ENCODE measurements around the gene POLA2. TPM values are rescaled to one million over a fixed set of nuclear protein-coding genes. Genes with fewer than 3 reads are reported as not detected.
A peak's percentile ranks its signal among the peaks of the same experiment; 100 is the strongest.
"Not testable (repeated sequence)": the region's sequence is repeated elsewhere in the genome, so short reads cannot be mapped to it uniquely, and the experiment has no call there.

The POLA2 gene
- total RNA-seq, 2 experiments from 2014 or later: 42.0 to 51.1 TPM

- H3K9me3 Mint-ChIP-seq: no peaks in the 10 kb centered on the region
- ChIA-PET CTCF (interaction anchor here (0.7 to 10.5 kb wide), 40 partner anchors 8 to 634 kb away, joined by 3 to 172 read pairs (median 5); partner anchors contain the start of genes CAPN1, CDC42EP2, PCNX3 and POLA2), POLR2A (interaction anchor here (0.7 to 2.2 kb wide), 7 partner anchors 15 to 217 kb away, joined by 3 to 16 read pairs (median 3); partner anchors contain the start of genes CDC42EP2 and POLA2)
- DNase-seq: peak; percentile 82
- peaks cover 14% of the 10 kb centered on the region for H3K4me1 Mint-ChIP-seq
- H3K27me3 Mint-ChIP-seq: no peaks in the 10 kb centered on the region
- H3K36me3 Mint-ChIP-seq (ENCODE audit: low read depth): peaks cover 4% of the 10 kb centered on the region
- no peak overlapping the region for H3K27ac Mint-ChIP-seq
- H3K4me3 Mint-ChIP-seq: no peak overlapping the region
Observed at GRCh38 chr11:65329944-65330403, 68.2 kb downstream of the POLA2 start.

DNA sequence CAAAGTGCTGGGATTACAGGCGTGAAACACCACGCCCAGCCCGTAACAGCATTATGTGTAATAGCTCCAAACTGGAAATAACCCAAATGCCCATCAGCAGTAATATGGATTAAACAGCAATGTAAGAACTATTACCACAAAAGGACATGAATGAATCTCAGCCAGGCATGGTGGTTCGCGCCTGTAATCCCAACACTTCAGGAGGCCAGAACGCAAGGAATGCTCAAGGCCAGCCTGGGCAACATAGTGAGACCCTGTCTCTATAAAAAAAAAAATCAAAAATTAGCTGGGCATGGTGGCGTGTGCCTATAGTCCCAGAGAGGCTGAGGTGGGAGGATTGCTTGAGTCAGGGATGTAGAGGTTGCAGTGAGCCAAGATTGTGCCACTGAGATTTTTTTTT, 68.8 kb downstream of the POLA2 start:
- H3K27ac Mint-ChIP-seq: no peak overlapping the region
- peaks cover 19% of the 10 kb centered on the region for H3K4me1 Mint-ChIP-seq
- H3K36me3 Mint-ChIP-seq (ENCODE audit: low read depth): peaks cover 9% of the 10 kb centered on the region
- H3K9me3 Mint-ChIP-seq: no peaks in the 10 kb centered on the region
- no peaks in the 10 kb centered on the region for H3K27me3 Mint-ChIP-seq
- no peak overlapping the region for H3K4me3 Mint-ChIP-seq
- DNase-seq: no peak
- POLR2A ChIA-PET: interaction anchor here (0.7 to 2.2 kb wide), 5 partner anchors 15 to 68 kb away, joined by 3 to 16 read pairs (median 4); partner anchors contain the start of genes CDC42EP2 and POLA2
- CTCF ChIA-PET: interaction anchor here (0.7 to 10.5 kb wide), 31 partner anchors 8 to 633 kb away, joined by 3 to 172 read pairs (median 5); partner anchors contain the start of genes CAPN1, CDC42EP2, POLA2 and TM7SF2

DNA sequence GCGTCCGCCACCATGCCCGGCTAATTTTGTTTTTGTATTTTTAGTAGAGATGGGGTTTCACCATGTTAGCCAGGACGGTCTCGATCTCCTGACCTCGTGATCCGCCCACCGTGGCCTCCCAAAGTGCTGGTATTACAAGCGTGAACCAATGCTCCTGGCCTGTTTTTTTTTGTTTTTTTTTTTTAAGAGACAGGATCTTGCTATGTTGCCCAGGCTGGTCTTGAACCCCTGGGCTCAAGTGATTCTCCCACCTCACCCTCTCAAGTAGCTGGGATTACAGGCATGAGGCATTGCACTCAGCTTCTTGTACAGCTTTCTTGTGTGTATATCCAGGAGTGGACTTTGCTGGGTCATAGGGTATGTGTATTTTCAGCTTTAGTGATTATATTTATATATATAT, 70.8 kb downstream of the POLA2 start:
- H3K36me3 Mint-ChIP-seq (ENCODE audit: low read depth): peaks cover 11% of the 10 kb centered on the region
- not testable (repeated sequence) for H3K27me3 Mint-ChIP-seq, DNase-seq, H3K4me3 Mint-ChIP-seq, H3K27ac Mint-ChIP-seq, H3K9me3 Mint-ChIP-seq
- H3K4me1 Mint-ChIP-seq: peaks cover 22% of the 10 kb centered on the region
- ChIA-PET CTCF (interaction anchor here (0.6 to 10.5 kb wide), 11 partner anchors 12 to 188 kb away, joined by 3 to 172 read pairs (median 7); partner anchors contain the start of genes CAPN1, CDC42EP2 and POLA2), POLR2A (interaction anchor here (1.0 to 4.7 kb wide), 13 partner anchors 9 to 292 kb away, joined by 3 to 35 read pairs (median 7); partner anchors contain the start of genes CDC42EP2, FAU, FRMD8 and MALAT1)

DNA sequence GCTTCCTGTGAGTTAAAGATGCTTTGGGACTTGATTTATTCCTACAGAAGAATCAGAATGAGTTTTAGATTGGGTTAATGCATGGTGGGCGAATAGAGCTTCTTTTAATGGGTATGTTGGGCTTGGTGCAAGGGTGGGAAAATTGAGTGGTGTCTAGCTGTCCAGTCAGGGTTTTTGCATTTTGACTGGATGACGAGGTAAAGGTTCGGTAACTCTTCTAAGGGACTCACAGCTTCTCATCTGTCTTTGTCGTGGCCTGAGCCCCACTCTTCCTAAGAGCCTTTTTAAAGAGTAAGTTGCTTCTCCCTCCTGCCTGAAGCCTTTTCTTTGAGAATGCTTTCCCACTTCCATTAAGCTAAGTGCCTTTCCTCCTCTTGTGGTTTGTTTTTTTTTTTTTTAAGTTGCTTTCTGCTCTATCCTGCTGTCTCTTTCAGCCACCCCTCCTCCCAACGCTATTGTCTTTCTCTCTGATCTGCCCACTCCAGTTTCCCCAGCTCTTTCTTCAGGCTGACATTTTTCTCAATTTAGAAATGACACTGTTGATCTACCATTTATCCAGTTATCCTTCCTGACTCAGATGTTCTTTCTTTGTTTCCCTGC, 73.0 kb downstream of the POLA2 start:
- ChIA-PET POLR2A (interaction anchor here (0.8 to 4.7 kb wide), 14 partner anchors 9 to 251 kb away, joined by 3 to 35 read pairs (median 5); partner anchors contain the start of genes CDCA5, FAU, FRMD8 and MALAT1), CTCF (interaction anchor here (0.6 to 10.5 kb wide), 9 partner anchors 13 to 224 kb away, joined by 3 to 172 read pairs (median 3); partner anchors contain the start of gene CDC42EP2)
- no peak for DNase-seq
- no peaks in the 10 kb centered on the region for H3K27me3 Mint-ChIP-seq
- peaks cover 33% of the 10 kb centered on the region for H3K4me1 Mint-ChIP-seq
- H3K9me3 Mint-ChIP-seq: no peaks in the 10 kb centered on the region
- peak overlapping the region; percentile 80 for H3K27ac Mint-ChIP-seq
- peaks cover 23% of the 10 kb centered on the region for H3K36me3 Mint-ChIP-seq (ENCODE audit: low read depth)
- H3K4me3 Mint-ChIP-seq: peak overlapping the region; percentile 89

DNA sequence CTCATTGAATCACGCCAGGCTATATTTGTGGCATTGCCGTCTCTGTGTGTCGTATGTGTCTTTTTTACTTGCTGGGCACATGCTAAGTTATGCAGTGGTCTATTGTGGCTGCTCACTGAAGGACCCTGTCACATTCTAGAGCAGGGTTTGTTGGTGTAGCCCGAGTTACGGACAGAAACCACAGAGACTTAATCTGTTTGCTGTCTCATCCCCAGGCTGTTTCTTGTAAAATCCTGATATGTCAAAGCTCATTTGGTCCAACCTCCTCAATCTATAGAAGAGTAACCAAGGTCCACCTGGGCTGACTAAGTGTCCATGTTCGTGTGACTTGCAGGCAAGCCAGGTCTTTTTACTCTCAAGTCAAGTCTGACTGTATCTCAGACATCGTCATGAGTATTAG, 76.9 kb downstream of the POLA2 start:
- H3K4me1 Mint-ChIP-seq: peaks cover 31% of the 10 kb centered on the region
- H3K27ac Mint-ChIP-seq: no peak overlapping the region
- no peaks in the 10 kb centered on the region for H3K9me3 Mint-ChIP-seq
- H3K27me3 Mint-ChIP-seq: no peaks in the 10 kb centered on the region
- no peak for DNase-seq
- ChIA-PET POLR2A (interaction anchor here (1.0 kb wide), 1 partner anchor 21 kb away, joined by 3 read pairs; no protein-coding TSS in a partner anchor), CTCF (interaction anchor here (0.6 to 10.5 kb wide), 3 partner anchors 9 to 173 kb away, joined by 3 to 117 read pairs (median 8); no protein-coding TSS in a partner anchor)
- no peak overlapping the region for H3K4me3 Mint-ChIP-seq
- peaks cover 50% of the 10 kb centered on the region for H3K36me3 Mint-ChIP-seq (ENCODE audit: low read depth)

GRCh38 chr11:65340226-65340625, 78.5 kb downstream of the POLA2 start:
- Mint-ChIP-seq H3K4me3 (no peak overlapping the region), H3K27ac (no peak overlapping the region), H3K27me3 (no peaks in the 10 kb centered on the region), H3K4me1 (peaks cover 22% of the 10 kb centered on the region), H3K9me3 (no peaks in the 10 kb centered on the region), H3K36me3 (ENCODE audit: low read depth) (peaks cover 60% of the 10 kb centered on the region)
- CTCF ChIA-PET: interaction anchor here (1.0 to 1.7 kb wide), 2 partner anchors 11 to 170 kb away, joined by 3 to 7 read pairs; no protein-coding TSS in a partner anchor
- POLR2A ChIA-PET: no interaction called here
- DNase-seq: no peak

DNA sequence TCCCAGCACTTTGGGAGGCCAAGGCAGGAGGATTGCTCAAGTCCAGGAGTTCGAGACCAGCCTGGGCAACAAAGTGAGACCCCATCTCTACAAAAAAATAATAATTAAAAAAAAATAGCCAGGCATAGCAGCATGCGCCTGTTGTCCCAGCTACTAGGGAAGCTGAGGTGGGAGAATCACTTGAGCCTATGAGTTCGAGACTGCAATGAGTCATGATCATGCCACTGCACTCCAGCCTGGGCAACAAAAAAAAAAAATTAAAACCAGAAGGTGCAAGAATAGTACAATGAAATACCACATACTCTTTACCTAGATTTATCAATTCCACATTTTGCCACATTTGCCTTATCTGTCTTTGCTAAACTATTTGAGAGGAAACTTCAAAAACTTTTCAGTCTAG, 80.1 kb downstream of the POLA2 start:
- Mint-ChIP-seq H3K27ac (no peak overlapping the region), H3K4me3 (no peak overlapping the region), H3K36me3 (ENCODE audit: low read depth) (peaks cover 71% of the 10 kb centered on the region), H3K27me3 (no peaks in the 10 kb centered on the region), H3K9me3 (no peaks in the 10 kb centered on the region), H3K4me1 (peaks cover 16% of the 10 kb centered on the region)
- no peak for DNase-seq
- ChIA-PET POLR2A (interaction anchor here (1.2 kb wide), 1 partner anchor 9 kb away, joined by 3 read pairs; no protein-coding TSS in a partner anchor), CTCF (interaction anchor here (13.2 kb wide), 1 partner anchor 8 kb away, joined by 117 read pairs; the partner anchor contains the start of gene DPF2)

Other genes starting within 250 kb of the POLA2 start
- 10 to 100 TPM; 58.5 to 59.4 TPM for gene ARL2, start 247.8 kb upstream of the POLA2 start, total RNA-seq
- gene SNX15, start 234.5 kb upstream of the POLA2 start, total RNA-seq: 10 to 100 TPM; 24.3 to 24.6 TPM
- 10 to 100 TPM; 24.2 to 24.8 TPM for gene SAC3D1, start 220.8 kb upstream of the POLA2 start, total RNA-seq
- 10 to 100 TPM; 13.6 to 16.8 TPM for gene NAALADL1, start 203.4 kb upstream of the POLA2 start, total RNA-seq
- gene CDCA5, start 177.9 kb upstream of the POLA2 start, total RNA-seq: 100 to 1,000 TPM in 1 of 2 experiments, 10 to 100 TPM in 1; 98.2 to 104 TPM
- gene ZFPL1, start 177.7 kb upstream of the POLA2 start, total RNA-seq: 10 to 100 TPM; 30.1 to 31.6 TPM
- gene VPS51, start 165.7 kb upstream of the POLA2 start, total RNA-seq: 100 to 1,000 TPM; 117 to 123 TPM
- 10 to 100 TPM; 27.2 to 28.4 TPM for gene TM7SF2, start 150.1 kb upstream of the POLA2 start, total RNA-seq
- gene ZNHIT2, start 144.3 kb upstream of the POLA2 start, total RNA-seq: 1 to 10 TPM; 8.1 to 8.6 TPM
- 1,000 to 10,000 TPM in 1 of 2 experiments, 100 to 1,000 TPM in 1; 995 to 1,031 TPM for gene FAU, start 139.8 kb upstream of the POLA2 start, total RNA-seq
- gene MRPL49, start 139.6 kb upstream of the POLA2 start, total RNA-seq: 10 to 100 TPM; 36.5 to 37.4 TPM
- 10 to 100 TPM; 39.4 to 42.2 TPM for gene SYVN1, start 127.4 kb upstream of the POLA2 start, total RNA-seq
- not detected for gene SPDYC, start 91.7 kb upstream of the POLA2 start, total RNA-seq
- gene CAPN1, start 80.0 kb upstream of the POLA2 start, total RNA-seq: 100 to 1,000 TPM; 164 to 167 TPM
- under 1 TPM; 0.38 to 0.70 TPM for gene CDC42EP2, start 52.9 kb downstream of the POLA2 start, total RNA-seq
- 10 to 100 TPM; 80.7 to 82.0 TPM for gene DPF2, start 71.9 kb downstream of the POLA2 start, total RNA-seq
- gene TIGD3, start 92.8 kb downstream of the POLA2 start, total RNA-seq: under 1 TPM; 0.58 to 0.88 TPM
- 10 to 100 TPM; 19.4 to 19.8 TPM for gene SLC25A45, start 120.7 kb downstream of the POLA2 start, total RNA-seq
- 10 to 100 TPM; 53.9 to 61.3 TPM for gene FRMD8, start 124.7 kb downstream of the POLA2 start, total RNA-seq
- 1,000 to 10,000 TPM; 1,222 to 1,245 TPM for gene NEAT1, start 160.8 kb downstream of the POLA2 start, total RNA-seq
- 1,000 to 10,000 TPM; 7,674 to 7,759 TPM for gene MALAT1, start 237.1 kb downstream of the POLA2 start, total RNA-seq